Keratinocyte (primary cell): Measurements from ENCODE around the gene TUBB. TPM values are rescaled to one million over a fixed set of nuclear protein-coding genes. Genes with fewer than 3 reads are reported as not detected.
A peak's percentile ranks its signal among the peaks of the same experiment; 100 is the strongest.
"Not testable (repeated sequence)": the region's sequence is repeated elsewhere in the genome, so short reads cannot be mapped to it uniquely, and the experiment has no call there.

ENCODE experiments used
- DNase-seq: peaks from one replicate; pipeline ENCODE4 v3.0.0-alpha.2; 2011; ENCODE audit warnings: low read depth, missing footprints, low spot score
- FAIRE-seq: peaks from 2 replicates; lab custom pipeline; 2011; peaks lifted over from hg19 to GRCh38; lab: Jason Lieb, UNC
- H2AFZ ChIP-seq: 2 replicates; pipeline ENCODE4 v1.6.0; 2012; ENCODE audit warnings: low read length, control low read depth, inconsistent platforms; ENCODE audit not compliant: control insufficient read depth
- H3K27ac ChIP-seq: 2 replicates; pipeline ENCODE4 v1.5.1; 2011; ENCODE audit warnings: low read length; ENCODE audit not compliant: control insufficient read depth, insufficient read depth
- H3K27me3 ChIP-seq: 3 replicates; pipeline ENCODE4 v1.6.0; 2011; ENCODE audit warnings: low read length; ENCODE audit not compliant: control insufficient read depth, insufficient read depth; ENCODE audit errors: extremely low read depth
- H3K36me3 ChIP-seq, 2 experiments: 2 replicates in 1 of 2; 3 replicates in 1 of 2; pipeline ENCODE4 v1.5.1; 2011; ENCODE audit warnings: low read length in 2 of 2, mild to moderate bottlenecking in 1 of 2; ENCODE audit not compliant: control insufficient read depth in 2 of 2, insufficient read depth in 2 of 2; ENCODE audit errors: extremely low read depth in 1 of 2
- H3K4me1 ChIP-seq: 3 replicates; pipeline ENCODE4 v1.5.1; 2011; ENCODE audit warnings: low read length; ENCODE audit not compliant: control insufficient read depth, insufficient read depth; ENCODE audit errors: extremely low read depth
- H3K4me2 ChIP-seq: 3 replicates; pipeline ENCODE4 v1.6.0; 2011; ENCODE audit warnings: low read depth, low read length; ENCODE audit not compliant: control insufficient read depth, insufficient read depth; ENCODE audit errors: extremely low read depth
- H3K4me3 ChIP-seq, 3 experiments: fragments of 200-600 bp in 1 of 3; sonication (generic) in 1 of 3; 2 replicates in 2 of 3; 3 replicates in 1 of 3; pipeline ENCODE4 v1.5.1; 2011 to 2016; ENCODE audit warnings: low read length in 3 of 3, mild to moderate bottlenecking in 3 of 3, control low read depth in 2 of 3, inconsistent platforms in 1 of 3, low read depth in 1 of 3, mixed read lengths in 1 of 3, mixed run types in 1 of 3, moderate library complexity in 1 of 3; ENCODE audit not compliant: control insufficient read depth in 2 of 3, insufficient read depth in 2 of 3; ENCODE audit errors: extremely low read depth in 1 of 3
- H3K79me2 ChIP-seq: 2 replicates; pipeline ENCODE4 v1.6.0; 2012; ENCODE audit warnings: low read length; ENCODE audit not compliant: control insufficient read depth, insufficient read depth
- H3K9ac ChIP-seq: 3 replicates; pipeline ENCODE4 v1.6.0; 2011; ENCODE audit warnings: low read length; ENCODE audit not compliant: control insufficient read depth, insufficient read depth; ENCODE audit errors: extremely low read depth
- H3K9me1 ChIP-seq: 3 replicates; pipeline ENCODE4 v1.6.0; 2011; ENCODE audit warnings: low read length; ENCODE audit not compliant: control insufficient read depth, insufficient read depth; ENCODE audit errors: extremely low read depth
- H3K9me3 ChIP-seq: 2 replicates; pipeline ENCODE4 v1.5.1; 2012; ENCODE audit warnings: low read depth, low read length; ENCODE audit not compliant: control insufficient read depth
- H4K20me1 ChIP-seq: 3 replicates; pipeline ENCODE4 v1.6.0; 2011; ENCODE audit warnings: low read length; ENCODE audit not compliant: control insufficient read depth, insufficient read depth; ENCODE audit errors: extremely low read depth
- EZH2 ChIP-seq: IDR thresholded peaks from one replicate; pipeline ENCODE4 v1.6.1; 2012; ENCODE audit warnings: inconsistent platforms, mild to moderate bottlenecking, low read length, moderate library complexity
- dilution Hi-C: fragments of 300-500 bp; cut with MboI; formaldehyde crosslinking; loops from one replicate; pipeline ENCODE4 v1.7.0; 2020; ENCODE audit warnings: low sequenced_read_pairs; ENCODE audit not compliant: extremely low pct_ligation_motif_present
- polyA plus RNA-seq, 5 experiments: library from polyadenylated mRNA; depleted of rRNA in 3 of 5; stranded (reverse) in 3 of 5; stranded (forward) in 1 of 5; unstranded in 1 of 5; fragments of >200 nt; gene quantifications; 1 replicate in 1 of 5; 2 replicates in 3 of 5; 3 replicates in 1 of 5; pipeline versions ENCODE4 v1.2.1 to v1.2.3, GENCODE V29; 2011 to 2012; ENCODE audit warnings: missing spikeins in 2 of 5, low read depth in 1 of 5, low replicate concordance in 1 of 5
- TF ChIP-seq, protein P1 (sequence below), 3 experiments: IDR thresholded peaks in 1 of 3; conservative IDR thresholded peaks in 1 of 3; optimal IDR thresholded peaks in 1 of 3; 2 replicates in 2 of 3; 3 replicates in 1 of 3; pipeline versions ENCODE3 to v1.5.1; 2011; ENCODE audit warnings: low read length in 3 of 3, mild to moderate bottlenecking in 3 of 3, moderate library complexity in 2 of 3, control low read depth in 1 of 3, inconsistent platforms in 1 of 3; ENCODE audit not compliant: insufficient read depth in 2 of 3; ENCODE audit errors: extremely low read depth in 1 of 3

Gene TUBB
- polyA plus RNA-seq, 1 donor (not counting 4 experiments of a cell fraction or from before 2014, with no cell fraction given) = 1,159 TPM

DNA sequence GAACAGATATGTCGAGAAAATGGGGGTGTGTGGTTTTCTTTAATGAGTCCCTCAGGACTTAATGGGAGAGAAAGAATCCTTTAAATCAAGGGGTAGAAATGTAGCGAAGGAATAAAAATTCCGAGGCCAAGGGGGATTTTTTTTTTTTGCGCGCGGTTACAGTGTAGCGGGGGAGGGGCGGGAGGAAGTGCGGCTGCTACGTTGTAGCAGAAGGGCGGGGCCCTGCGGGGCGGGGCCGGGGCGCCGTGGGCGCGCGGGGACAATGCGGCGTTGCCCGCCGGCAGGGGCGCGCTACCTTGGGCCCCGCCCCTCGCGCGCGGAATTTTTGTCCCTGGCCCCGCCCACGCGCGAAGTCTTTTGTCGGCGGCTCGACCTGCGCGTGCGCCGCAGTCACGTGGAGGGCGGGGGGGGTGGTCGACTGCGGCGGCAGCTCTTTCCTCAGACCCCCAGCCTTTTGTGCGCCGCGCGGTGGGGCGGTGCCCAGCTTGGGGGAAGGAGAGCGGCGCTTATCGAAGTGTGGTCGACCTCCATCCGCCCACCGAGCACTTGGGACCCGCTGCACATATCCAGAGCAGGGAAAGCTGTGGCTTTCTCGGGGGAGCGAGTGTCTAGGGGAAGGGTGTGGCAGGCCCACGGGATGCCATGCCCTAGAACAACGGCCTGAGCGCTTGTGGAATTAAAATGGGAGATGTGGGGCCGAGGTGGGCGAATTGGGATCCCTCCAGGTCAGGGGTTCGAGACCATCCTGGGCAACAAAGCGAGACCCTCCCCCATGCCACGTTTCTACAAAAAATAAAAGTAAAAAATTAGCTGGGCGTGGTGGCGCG lies 1.3 kb downstream of the TUBB start:
- Histone ChIP-seq H3K9me1 (no peaks in the 10 kb centered on the region), H4K20me1 (peaks cover 31% of the 10 kb centered on the region), H3K4me1 (peaks cover 27% of the 10 kb centered on the region), H3K27me3 (no peaks in the 10 kb centered on the region), H3K4me3 (peak overlapping the region; percentile 84 to 100 (median 93)), H3K79me2 (peaks cover 49% of the 10 kb centered on the region), H3K4me2 (peak overlapping the region; percentile 88), H3K9me3 (no peaks in the 10 kb centered on the region), H3K36me3 (peaks cover 13 to 21% of the 10 kb centered on the region in 2 experiments), H3K9ac (peak overlapping the region; percentile 93), H2AFZ (no peak overlapping the region), H3K27ac (peak overlapping the region; percentile 92)
- dilution Hi-C loops = no loop called here
- DNase-seq (no peak), FAIRE-seq (no peak)
- TF ChIP-seq, protein P1, sequence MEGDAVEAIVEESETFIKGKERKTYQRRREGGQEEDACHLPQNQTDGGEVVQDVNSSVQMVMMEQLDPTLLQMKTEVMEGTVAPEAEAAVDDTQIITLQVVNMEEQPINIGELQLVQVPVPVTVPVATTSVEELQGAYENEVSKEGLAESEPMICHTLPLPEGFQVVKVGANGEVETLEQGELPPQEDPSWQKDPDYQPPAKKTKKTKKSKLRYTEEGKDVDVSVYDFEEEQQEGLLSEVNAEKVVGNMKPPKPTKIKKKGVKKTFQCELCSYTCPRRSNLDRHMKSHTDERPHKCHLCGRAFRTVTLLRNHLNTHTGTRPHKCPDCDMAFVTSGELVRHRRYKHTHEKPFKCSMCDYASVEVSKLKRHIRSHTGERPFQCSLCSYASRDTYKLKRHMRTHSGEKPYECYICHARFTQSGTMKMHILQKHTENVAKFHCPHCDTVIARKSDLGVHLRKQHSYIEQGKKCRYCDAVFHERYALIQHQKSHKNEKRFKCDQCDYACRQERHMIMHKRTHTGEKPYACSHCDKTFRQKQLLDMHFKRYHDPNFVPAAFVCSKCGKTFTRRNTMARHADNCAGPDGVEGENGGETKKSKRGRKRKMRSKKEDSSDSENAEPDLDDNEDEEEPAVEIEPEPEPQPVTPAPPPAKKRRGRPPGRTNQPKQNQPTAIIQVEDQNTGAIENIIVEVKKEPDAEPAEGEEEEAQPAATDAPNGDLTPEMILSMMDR (optimal IDR thresholded peaks at IDR 0.05 in 1 of 3, IDR thresholded peaks at IDR 0.05 in 1 of 3, conservative IDR thresholded peaks at IDR 0.05 in 1 of 3; ENCODE audit: extremely low read depth in 1 of 3, insufficient read depth in 2 of 3, low read length in 3 of 3) = peak in 1 of 3 experiments; percentile 37
- TF ChIP-seq EZH2 = no peak

DNA sequence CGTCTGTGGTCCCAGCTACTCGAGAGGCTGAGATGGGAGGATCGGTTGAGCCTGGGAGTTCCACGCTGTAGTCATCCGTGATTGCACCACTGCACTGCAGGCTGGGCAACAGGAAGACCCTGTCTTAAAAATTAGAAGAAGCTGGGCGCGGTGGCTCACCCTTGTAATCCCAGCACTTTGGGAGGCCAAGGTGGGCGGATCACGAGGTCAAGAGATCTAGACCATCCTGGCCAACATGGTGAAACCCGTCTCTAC lies 1.8 kb downstream of the TUBB start:
- H2AFZ ChIP-seq, dilution Hi-C loops, H3K9me3 ChIP-seq, H3K9me1 ChIP-seq, DNase-seq, H3K27me3 ChIP-seq, FAIRE-seq: not testable (repeated sequence)
- peak overlapping the region; percentile 81 for H3K27ac ChIP-seq
- peak overlapping the region; percentile 93 for H3K9ac ChIP-seq
- H3K79me2 ChIP-seq = peaks cover 48% of the 10 kb centered on the region
- peak overlapping the region; percentile 88 for H3K4me2 ChIP-seq
- peaks cover 25% of the 10 kb centered on the region for H3K4me1 ChIP-seq
- H3K36me3 ChIP-seq = peaks cover 13 to 21% of the 10 kb centered on the region in 2 experiments
- H4K20me1 ChIP-seq = peaks cover 31% of the 10 kb centered on the region
- peak overlapping the region; percentile 84 to 93 (median 89) for H3K4me3 ChIP-seq
